GM04504 (cell line): ENCODE results near the gene CPA5.

Experiments
- DNase-seq: peaks from one replicate; pipeline ENCODE4 v3.0.0-alpha.2; 2012; ENCODE audit warnings: low read depth

CPA5 gene

GRCh38 chr7:130332259-130333053, 12.2 kb upstream of the CPA5 start:
- DNase-seq = no peak

- DNase-seq = no peak
Measured at GRCh38 chr7:130333832-130334231, 10.8 kb upstream of the CPA5 start.

GRCh38 chr7:130334274-130334673, 10.3 kb upstream of the CPA5 start:
- no peak for DNase-seq

- no peak for DNase-seq
Measured at GRCh38 chr7:130337410-130337971, 7.1 kb upstream of the CPA5 start.

GRCh38 chr7:130338233-130338632, 6.4 kb upstream of the CPA5 start:
- DNase-seq = no peak

GRCh38 chr7:130341882-130342281, 2.7 kb upstream of the CPA5 start:
- DNase-seq = no peak

- DNase-seq = no peak
Measured at GRCh38 chr7:130342701-130343380, 1.8 kb upstream of the CPA5 start.

- DNase-seq = no peak
Measured at GRCh38 chr7:130345136-130345535, 520 bp downstream of the CPA5 start.

GRCh38 chr7:130345725-130346124, 1.1 kb downstream of the CPA5 start:
- no peak for DNase-seq

- no peak for DNase-seq
Measured at GRCh38 chr7:130346177-130346905, 1.7 kb downstream of the CPA5 start.

- no peak for DNase-seq
Measured at GRCh38 chr7:130346941-130347340, 2.3 kb downstream of the CPA5 start.

- DNase-seq = no peak
Measured at GRCh38 chr7:130349911-130350782, 5.5 kb downstream of the CPA5 start.

- DNase-seq = no peak
Measured at GRCh38 chr7:130350945-130351790, 6.6 kb downstream of the CPA5 start.

- DNase-seq = no peak
Measured at GRCh38 chr7:130351791-130352090, 7.1 kb downstream of the CPA5 start.

- DNase-seq = peak; percentile 41
Measured at GRCh38 chr7:130352194-130353074, 7.8 kb downstream of the CPA5 start.

- DNase-seq = no peak
Measured at GRCh38 chr7:130353196-130353595, 8.6 kb downstream of the CPA5 start.

GRCh38 chr7:130356121-130356875, 11.7 kb downstream of the CPA5 start:
- DNase-seq = peak; percentile 94

GRCh38 chr7:130356876-130357611, 12.4 kb downstream of the CPA5 start:
- DNase-seq = peak; percentile 66
